ENCODE results near the gene PSME4. TPM values are rescaled to one million over a fixed set of nuclear protein-coding genes. Genes with fewer than 3 reads are reported as not detected.
"Not testable (repeated sequence)": the region's sequence is repeated elsewhere in the genome, so short reads cannot be mapped to it uniquely, and the experiment has no call there.

Gene PSME4
- total RNA-seq, 1 experiment from 2014 or later: 42.9 TPM

GRCh38 chr2:53886406-53887280, 84.2 kb downstream of the PSME4 start:
- no peak for DNase-seq (ENCODE audit: low read depth)

- DNase-seq (ENCODE audit: low read depth): no peak
These were observed 85.9 kb downstream of the PSME4 start for GRCh38 chr2:53884883-53885282.

GRCh38 chr2:53881986-53882385, 88.8 kb downstream of the PSME4 start:
- DNase-seq (ENCODE audit: low read depth): no peak

GRCh38 chr2:53881360-53881759, 89.4 kb downstream of the PSME4 start:
- no peak for DNase-seq (ENCODE audit: low read depth)

GRCh38 chr2:53880756-53881155, 90.0 kb downstream of the PSME4 start:
- DNase-seq (ENCODE audit: low read depth): no peak

- DNase-seq (ENCODE audit: low read depth): no peak
These were observed 93.2 kb downstream of the PSME4 start for GRCh38 chr2:53877556-53877955.

GRCh38 chr2:53877112-53877511, 93.7 kb downstream of the PSME4 start:
- DNase-seq (ENCODE audit: low read depth): no peak

- DNase-seq (ENCODE audit: low read depth): no peak
These were observed 96.3 kb downstream of the PSME4 start for GRCh38 chr2:53874401-53874950.

- no peak for DNase-seq (ENCODE audit: low read depth)
These were observed 103.0 kb downstream of the PSME4 start for GRCh38 chr2:53867773-53868172.

- DNase-seq (ENCODE audit: low read depth): no peak
These were observed 103.6 kb downstream of the PSME4 start for GRCh38 chr2:53867169-53867568.

GRCh38 chr2:53865962-53866361, 104.8 kb downstream of the PSME4 start:
- DNase-seq (ENCODE audit: low read depth): no peak

GRCh38 chr2:53865264-53865663, 105.5 kb downstream of the PSME4 start:
- DNase-seq (ENCODE audit: low read depth): no peak

GRCh38 chr2:53863538-53864227, 107.1 kb downstream of the PSME4 start:
- no peak for DNase-seq (ENCODE audit: low read depth)

- no peak for DNase-seq (ENCODE audit: low read depth)
These were observed 109.0 kb downstream of the PSME4 start for GRCh38 chr2:53861824-53862223.

GRCh38 chr2:53859206-53860181, 111.3 kb downstream of the PSME4 start, which contains the start of gene GPR75:
GPR75 (minus strand) TSS chr2:53859967; CDS start chr2:53854756, 5,211 bp downstream.
- DNase-seq (ENCODE audit: low read depth): no peak

- no peak for DNase-seq (ENCODE audit: low read depth)
These were observed 114.5 kb downstream of the PSME4 start for GRCh38 chr2:53856272-53856671.

- DNase-seq (ENCODE audit: low read depth): no peak
These were observed 116.1 kb downstream of the PSME4 start for GRCh38 chr2:53854678-53855077.

GRCh38 chr2:53852532-53852931, 118.3 kb downstream of the PSME4 start:
- DNase-seq (ENCODE audit: low read depth): no peak

- not testable (repeated sequence) for DNase-seq (ENCODE audit: low read depth)
These were observed 119.6 kb downstream of the PSME4 start for GRCh38 chr2:53851052-53851757.

- no peak for DNase-seq (ENCODE audit: low read depth)
These were observed 122.7 kb downstream of the PSME4 start for GRCh38 chr2:53848062-53848461.

GRCh38 chr2:53843595-53843994, 127.2 kb downstream of the PSME4 start:
- no peak for DNase-seq (ENCODE audit: low read depth)
